IMR-90 (cell line): ENCODE results near the gene FGGY. TPM values are rescaled to one million over a fixed set of nuclear protein-coding genes. Genes with fewer than 3 reads are reported as not detected.

ENCODE experiments used
- ATAC-seq: fragments of 200-7000 bp; cut with Tn5 transposase; 2 replicates; pipeline ENCODE4 v1.9.1; 2020; ENCODE audit warnings: low read depth, mild to moderate bottlenecking, moderate library complexity
- BruUV-seq: library from RNA; stranded (reverse); fragments of 400-500 nt; replicated peaks from 2 replicates; lab custom pipeline; 2021; lab: Mats Ljungman, UMichigan
- CTCF ChIA-PET: fragments of 300-600 bp; formaldehyde crosslinking; extraction: SDS; loops from one replicate; lab custom pipeline; 2021; ENCODE audit warnings: antibody characterized with exemption; lab: Yijun Ruan, JAX
- POLR2A ChIA-PET: fragments of 300-600 bp; sonication (Branson Sonifier 250); formaldehyde crosslinking; loops from one replicate; lab custom pipeline; 2022; ENCODE audit warnings: antibody characterized with exemption; ENCODE audit not compliant: unreplicated experiment; lab: Charles Lee
- DNase-seq: peaks from one replicate; pipeline ENCODE4 v3.0.0; 2013
- H2AFZ ChIP-seq: replicated peaks from 2 replicates; pipeline ENCODE3; 2013; ENCODE audit warnings: low read length, mild to moderate bottlenecking; ENCODE audit not compliant: poor library complexity
- H2AK5ac ChIP-seq: 2 replicates; pipeline ENCODE4 v1.6.1; 2013; ENCODE audit warnings: low read depth, low read length, inconsistent platforms
- H2AK9ac ChIP-seq: replicated peaks from 2 replicates; pipeline ENCODE3; 2013; ENCODE audit warnings: mild to moderate bottlenecking, low read depth, low read length, moderate library complexity; ENCODE audit not compliant: poor library complexity
- H2BK120ac ChIP-seq: 2 replicates; pipeline ENCODE4 v1.6.1; 2013; ENCODE audit warnings: low read depth, low read length, inconsistent platforms
- H2BK15ac ChIP-seq: 3 replicates; pipeline ENCODE4 v1.6.1; 2013; ENCODE audit warnings: low read depth, low read length, inconsistent platforms
- H2BK20ac ChIP-seq: 2 replicates; pipeline ENCODE4 v1.6.1; 2013; ENCODE audit warnings: low read depth, mild to moderate bottlenecking, inconsistent platforms, low read length, moderate library complexity
- H2BK5ac ChIP-seq: 2 replicates; pipeline ENCODE4 v1.6.1; 2013; ENCODE audit warnings: mild to moderate bottlenecking, low read depth, low read length, inconsistent platforms; ENCODE audit not compliant: poor library complexity, severe bottlenecking
- H3K14ac ChIP-seq: replicated peaks from 2 replicates; pipeline ENCODE4 v1.6.1; 2013; ENCODE audit warnings: low read depth, low read length, inconsistent platforms
- H3K18ac ChIP-seq: 2 replicates; pipeline ENCODE4 v1.6.1; 2013; ENCODE audit warnings: low read depth, low read length, control low read depth
- H3K23ac ChIP-seq: 2 replicates; pipeline ENCODE4 v1.6.1; 2013; ENCODE audit warnings: low read depth, low read length, inconsistent platforms
- H3K27ac ChIP-seq: 2 replicates; pipeline ENCODE4 v1.5.1; 2013; ENCODE audit warnings: mild to moderate bottlenecking, control low read depth, low read length; ENCODE audit not compliant: insufficient read depth
- H3K27me3 ChIP-seq: 2 replicates; pipeline ENCODE4 v1.6.1; 2013; ENCODE audit warnings: low read length; ENCODE audit not compliant: control insufficient read depth, insufficient read depth
- H3K36me3 ChIP-seq: 2 replicates; pipeline ENCODE4 v1.6.1; 2013; ENCODE audit warnings: low read length, mixed read lengths; ENCODE audit not compliant: control insufficient read depth, insufficient read depth
- H3K4ac ChIP-seq: 2 replicates; pipeline ENCODE4 v1.6.1; 2013; ENCODE audit warnings: low read depth, low read length, inconsistent platforms
- H3K4me1 ChIP-seq: 2 replicates; pipeline ENCODE4 v1.6.1; 2013; ENCODE audit warnings: low read length, mixed read lengths; ENCODE audit not compliant: control insufficient read depth, insufficient read depth
- H3K4me2 ChIP-seq: 2 replicates; pipeline ENCODE4 v1.6.1; 2013; ENCODE audit warnings: low read depth, mild to moderate bottlenecking, control low read depth, low read length, moderate library complexity
- H3K4me3 ChIP-seq: 2 replicates; pipeline ENCODE4 v1.5.1; 2013; ENCODE audit warnings: low read depth, mild to moderate bottlenecking, control low read depth, low read length, moderate library complexity; ENCODE audit not compliant: insufficient read depth
- H3K56ac ChIP-seq: 2 replicates; pipeline ENCODE4 v1.6.1; 2013; ENCODE audit warnings: low read length, inconsistent platforms; ENCODE audit not compliant: insufficient read depth; ENCODE audit errors: extremely low read depth
- H3K79me1 ChIP-seq, 2 experiments: 2 replicates each; pipeline ENCODE4 v1.6.1; 2013; ENCODE audit warnings: low read length in 2 of 2, inconsistent platforms in 1 of 2, low read depth in 1 of 2
- H3K9ac ChIP-seq: 2 replicates; pipeline ENCODE4 v1.6.1; 2013; ENCODE audit warnings: low read depth, low read length, control low read depth
- H3K9me1 ChIP-seq: 2 replicates; pipeline ENCODE4 v1.6.1; 2013; ENCODE audit warnings: low read length, inconsistent platforms; ENCODE audit not compliant: insufficient read depth
- H3K9me3 ChIP-seq: 2 replicates; pipeline ENCODE4 v1.6.1; 2013; ENCODE audit warnings: low read length; ENCODE audit not compliant: control insufficient read depth, insufficient read depth
- H4K20me1 ChIP-seq: 2 replicates; pipeline ENCODE4 v1.6.1; 2013; ENCODE audit warnings: low read length, inconsistent platforms; ENCODE audit not compliant: insufficient read depth
- H4K5ac ChIP-seq: 2 replicates; pipeline ENCODE4 v1.6.1; 2013; ENCODE audit warnings: mild to moderate bottlenecking, low read depth, low read length, control low read depth
- H4K8ac ChIP-seq, 2 experiments: 2 replicates each; pipeline ENCODE4 v1.6.1; 2013; ENCODE audit warnings: low read depth in 2 of 2, low read length in 2 of 2, control low read depth in 1 of 2, inconsistent platforms in 1 of 2
- H4K91ac ChIP-seq: 2 replicates; pipeline ENCODE4 v1.6.1; 2013; ENCODE audit warnings: low read depth, low read length, inconsistent platforms; ENCODE audit not compliant: insufficient read depth
- BHLHE40 ChIP-seq: fragments of 150-350 bp; IDR thresholded peaks from 2 replicates; pipeline ENCODE4 v1.6.1; 2016; ENCODE audit warnings: mild to moderate bottlenecking, low read depth, low read length
- CEBPB ChIP-seq: IDR thresholded peaks from 2 replicates; pipeline ENCODE4 v1.6.1; 2012; ENCODE audit warnings: low read depth, low read length, improper control_type of control experiment
- CHD1 ChIP-seq: IDR thresholded peaks from 2 replicates; pipeline ENCODE4 v1.6.1; 2012; ENCODE audit warnings: low read depth, low read length, improper control_type of control experiment
- CTCF ChIP-seq: conservative IDR thresholded peaks from 2 replicates; pipeline ENCODE4 v1.5.1; 2012; ENCODE audit warnings: mild to moderate bottlenecking, low read depth, low read length, improper control_type of control experiment
- ELK1 ChIP-seq: fragments of 150-350 bp; IDR thresholded peaks from 2 replicates; pipeline ENCODE4 v1.6.1; 2016; ENCODE audit warnings: low read depth, mild to moderate bottlenecking, low read length, moderate library complexity, borderline replicate concordance
- FOS ChIP-seq: fragments of 150-350 bp; IDR thresholded peaks from 2 replicates; pipeline ENCODE4 v1.6.1; 2016; ENCODE audit warnings: low read depth, low read length
- MAFK ChIP-seq: IDR thresholded peaks from 2 replicates; pipeline ENCODE4 v1.6.1; 2012; ENCODE audit warnings: low read depth, low read length, improper control_type of control experiment
- MAZ ChIP-seq: IDR thresholded peaks from 2 replicates; pipeline ENCODE4 v1.6.1; 2012; ENCODE audit warnings: low read depth, mild to moderate bottlenecking, low read length, improper control_type of control experiment, moderate library complexity, borderline replicate concordance
- MXI1 ChIP-seq: IDR thresholded peaks from 2 replicates; pipeline ENCODE4 v1.6.1; 2012; ENCODE audit warnings: low read depth, mild to moderate bottlenecking, low read length, moderate library complexity, borderline replicate concordance
- NFE2L2 ChIP-seq: fragments of 150-350 bp; IDR thresholded peaks from 2 replicates; pipeline ENCODE4 v1.6.1; 2016; ENCODE audit warnings: low read depth, mild to moderate bottlenecking, low read length
- POLR2A ChIP-seq: IDR thresholded peaks from 2 replicates; pipeline ENCODE4 v1.6.1; 2012; ENCODE audit warnings: mild to moderate bottlenecking, low read depth, low read length
- RAD21 ChIP-seq: IDR thresholded peaks from 2 replicates; pipeline ENCODE4 v1.6.1; 2012; ENCODE audit warnings: low read length, improper control_type of control experiment
- RCOR1 ChIP-seq: IDR thresholded peaks from 2 replicates; pipeline ENCODE4 v1.6.1; 2012; ENCODE audit warnings: mild to moderate bottlenecking, low read length, improper control_type of control experiment; ENCODE audit not compliant: insufficient replicate concordance
- SMC3 ChIP-seq: fragments of 150-350 bp; IDR thresholded peaks from 2 replicates; pipeline ENCODE4 v1.6.1; 2016; ENCODE audit warnings: low read depth, mild to moderate bottlenecking, antibody characterized with exemption, low read length, moderate library complexity
- WGBS, 2 experiments: methylation state at CpG; one replicate each; pipeline versions ENCODE4 v1.1.5 to v1.1.7; 2013; ENCODE audit warnings: missing lambda C conversion rate in 2 of 2; ENCODE audit not compliant: insufficient read length in 1 of 2; ENCODE audit errors: extremely low coverage in 2 of 2; 5-methylcytosine and 5-hydroxymethylcytosine counted together
- dilution Hi-C: fragments of 300-500 bp; cut with HindIII; formaldehyde crosslinking; loops from one replicate; pipeline ENCODE4 v1.14.3; 2018; ENCODE audit warnings: low sequenced_read_pairs; ENCODE audit not compliant: unreplicated experiment
- in situ Hi-C: fragments of 300-500 bp; cut with MboI; formaldehyde crosslinking; loops from 3 replicates; pipeline ENCODE4 v1.14.3; 2019; ENCODE audit warnings: low sequenced_read_pairs, inconsistent platforms, mixed read lengths
- intact Hi-C: fragments of 100-400 bp; cut with micrococcal nuclease; formaldehyde crosslinking; loops from 2 replicates; pipeline ENCODE4 v1.10.0; 2022
- polyA plus RNA-seq, 3 experiments: library from polyadenylated mRNA; depleted of rRNA; stranded (reverse); fragments of >200 nt; gene quantifications; 2 replicates each; pipeline ENCODE4 v1.2.3, GENCODE V29; 2012; ENCODE audit warnings: low replicate concordance in 1 of 3
- total RNA-seq: library from RNA; depleted of rRNA; stranded (reverse); fragments of >200 nt; gene quantifications from 2 replicates; pipeline ENCODE4 v1.2.3, GENCODE V29; 2012
- TF ChIP-seq, protein P1 (sequence below): fragments of 150-350 bp; IDR thresholded peaks from 2 replicates; pipeline ENCODE4 v1.6.1; 2017; ENCODE audit warnings: mild to moderate bottlenecking, antibody characterized with exemption, low read length, low read depth

Gene FGGY
- total and polyA plus RNA-seq, 2 of the 4 experiments (the other 2 are of a cell fraction), result 5.6 to 14.0 TPM

DNA sequence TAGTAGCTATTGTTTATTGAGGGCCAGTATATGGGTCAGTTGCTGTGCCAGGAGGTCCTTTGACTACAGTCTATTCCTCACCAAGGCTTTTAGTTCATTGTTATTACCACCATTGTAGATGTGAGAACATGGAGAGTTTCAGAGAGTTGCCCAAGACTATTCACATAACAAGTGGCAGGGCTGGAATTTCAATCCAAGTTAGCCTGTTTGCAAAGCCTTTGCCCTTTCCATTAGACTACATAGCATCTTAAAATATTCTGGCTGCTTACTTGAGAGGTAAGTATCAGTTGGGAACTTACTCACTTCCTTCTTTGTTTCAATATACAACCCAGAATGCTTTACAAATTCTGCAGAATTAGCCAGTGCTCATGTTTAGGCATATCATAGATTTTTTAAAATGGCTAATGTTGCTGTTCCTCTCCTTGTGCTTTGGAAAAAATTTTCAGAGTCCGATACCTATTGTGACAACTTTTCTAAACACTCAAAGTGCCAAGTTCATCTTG is 141.2 kb downstream of the FGGY start:
- dilution Hi-C loops, result no loop called here
- in situ Hi-C loops, result no loop called here
- Histone ChIP-seq H2BK5ac (no peak overlapping the region), H3K79me1 (no peaks in the 10 kb centered on the region), H4K8ac (no peak overlapping the region), H3K9me1 (peaks cover 10% of the 10 kb centered on the region), H2BK15ac (no peak overlapping the region), H2AFZ (no peak overlapping the region), H3K9me3 (no peaks in the 10 kb centered on the region), H3K14ac (no peak overlapping the region), H3K56ac (no peak overlapping the region), H3K4me3 (no peak overlapping the region), H2BK120ac (no peak overlapping the region), H2AK9ac (no peak overlapping the region), H4K5ac (no peak overlapping the region), H3K27me3 (no peaks in the 10 kb centered on the region), H3K27ac (no peak overlapping the region), H4K20me1 (no peaks in the 10 kb centered on the region), H3K9ac (no peak overlapping the region), H3K23ac (no peak overlapping the region), H3K4me2 (no peak overlapping the region), H2AK5ac (no peak overlapping the region), H3K4me1 (peaks cover 5% of the 10 kb centered on the region; the same call in 1 of the 2 replicates), H3K18ac (no peak overlapping the region), H2BK20ac (no peak overlapping the region), H3K4ac (no peak overlapping the region), H4K91ac (no peak overlapping the region), H3K36me3 (no peaks in the 10 kb centered on the region)
- ChIA-PET CTCF (no interaction called here), POLR2A (no interaction called here)
- no peak; the same call in 1 of the 2 replicates for ATAC-seq
- no TSS peak for BruUV-seq
- no CpG with 5 or more reads among the region's 1 CpG for WGBS, 2 experiments
- no peak for TF ChIP-seq BHLHE40
- TF ChIP-seq CEBPB, result no peak
- TF ChIP-seq CHD1, result no peak
- TF ChIP-seq NFE2L2, result no peak
- TF ChIP-seq CTCF, result no peak
- TF ChIP-seq MXI1, result no peak
- TF ChIP-seq, protein P1, sequence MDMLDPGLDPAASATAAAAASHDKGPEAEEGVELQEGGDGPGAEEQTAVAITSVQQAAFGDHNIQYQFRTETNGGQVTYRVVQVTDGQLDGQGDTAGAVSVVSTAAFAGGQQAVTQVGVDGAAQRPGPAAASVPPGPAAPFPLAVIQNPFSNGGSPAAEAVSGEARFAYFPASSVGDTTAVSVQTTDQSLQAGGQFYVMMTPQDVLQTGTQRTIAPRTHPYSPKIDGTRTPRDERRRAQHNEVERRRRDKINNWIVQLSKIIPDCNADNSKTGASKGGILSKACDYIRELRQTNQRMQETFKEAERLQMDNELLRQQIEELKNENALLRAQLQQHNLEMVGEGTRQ, result no peak
- TF ChIP-seq FOS, result no peak
- no peak for TF ChIP-seq MAFK
- TF ChIP-seq SMC3, result no peak
- no peak for TF ChIP-seq MAZ
- TF ChIP-seq RAD21, result no peak
- TF ChIP-seq POLR2A, result no peak
- no peak for TF ChIP-seq RCOR1
- no peak for TF ChIP-seq ELK1
- intact Hi-C loops, result loop anchor here (10.0 kb wide), 1 partner anchor 653 kb away; the partner anchor contains the start of gene JUN
- no peak for DNase-seq
